ENCODE measurements around the gene MTG2.

Gene MTG2

GRCh38 chr20:62167474-62167873 lies 15.4 kb upstream of the MTG2 start (continued):
- no peak for TF ChIP-seq PRDM10 (tag by site-specific recombination; IDR thresholded peaks at IDR 0.05)
- no peak for TF ChIP-seq ZNF184 (tag by site-specific recombination; IDR thresholded peaks at IDR 0.05)
- TF ChIP-seq GLI2 (tag by site-specific recombination; IDR thresholded peaks at IDR 0.05; ENCODE audit: borderline replicate concordance, low read depth), result no peak
- no peak for TF ChIP-seq ZNF155 (tag by site-specific recombination; IDR thresholded peaks at IDR 0.05)
- no peak for TF ChIP-seq ATF2 (tag by site-specific recombination; IDR thresholded peaks at IDR 0.05; ENCODE audit: low read depth)

GRCh38 chr20:62168061-62168460 lies 14.8 kb upstream of the MTG2 start:
- no peaks in the 10 kb centered on the region for H3K9me3 ChIP-seq (ENCODE audit: control insufficient read depth, insufficient read depth, low read depth, low read length)
- POLR2A ChIA-PET, result interaction anchor here (1.1 kb wide), 1 partner anchor 42 kb away, joined by 3 read pairs; no protein-coding TSS in a partner anchor
- CTCF ChIA-PET, result no interaction called here
- TF ChIP-seq PRDM2 (tag by site-specific recombination; IDR thresholded peaks at IDR 0.05; ENCODE audit: borderline replicate concordance) (no peak), REPIN1 (tag by site-specific recombination; IDR thresholded peaks at IDR 0.05; ENCODE audit: low read depth) (no peak), HIC1 (tag by site-specific recombination; IDR thresholded peaks at IDR 0.05) (no peak), ZNF623 (tag by site-specific recombination; IDR thresholded peaks at IDR 0.05) (no peak), SETDB1 (IDR thresholded peaks at IDR 0.05; ENCODE audit: insufficient read length, low read length) (no peak), SP7 (tag by site-specific recombination; IDR thresholded peaks at IDR 0.05) (no peak), ZNF776 (tag by site-specific recombination; IDR thresholded peaks at IDR 0.05; ENCODE audit: borderline replicate concordance) (no peak), EGR2 (tag by site-specific recombination; IDR thresholded peaks at IDR 0.05; ENCODE audit: low read depth) (no peak), ZNF488 (tag by site-specific recombination; IDR thresholded peaks at IDR 0.05) (no peak)
- H3K27ac ChIP-seq (ENCODE audit: extremely low read depth, low read depth, low read length), result no peak overlapping the region
- H3K4me3 ChIP-seq (ENCODE audit: low read depth, low read length), result no peak overlapping the region
- peaks cover 0 to 58% of the 10 kb centered on the region in 2 experiments; a peak in 2 of 3 replicates for H3K36me3 ChIP-seq (ENCODE audit: control insufficient read depth in 2 of 2, insufficient read depth in 1 of 2, low read length in 2 of 2)
- H3K4me1 ChIP-seq (ENCODE audit: control insufficient read depth, insufficient read depth, low read length), result no peaks in the 10 kb centered on the region
